ENCODE measurements around the gene PCSK1. TPM values are rescaled to one million over a fixed set of nuclear protein-coding genes. Genes with fewer than 3 reads are reported as not detected.

The PCSK1 gene
- total RNA-seq, 1 donor from 2014 or later, result 13.6 TPM

DNA sequence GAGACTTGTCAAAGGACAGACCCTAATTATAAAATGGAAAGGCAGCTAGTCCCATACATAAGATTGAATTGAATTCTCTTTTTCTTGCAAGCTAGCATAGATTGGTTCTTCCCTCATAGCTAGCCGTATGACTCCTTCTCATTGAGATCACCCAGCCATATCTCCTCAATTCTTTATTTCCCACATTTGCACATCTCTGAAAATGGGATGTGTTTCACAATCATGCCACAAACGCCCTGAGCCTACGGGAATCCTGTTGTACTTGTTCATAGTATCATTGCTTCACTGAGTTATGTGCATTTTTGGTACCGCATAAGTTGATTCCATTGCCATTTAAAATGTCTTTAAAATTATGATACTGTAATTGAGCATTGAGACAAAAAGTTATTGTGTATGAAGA is 90.5 kb downstream of the PCSK1 start:
- Mint-ChIP-seq H3K36me3 (no peaks in the 10 kb centered on the region), H3K27me3 (peaks cover 23% of the 10 kb centered on the region), H3K4me3 (no peak overlapping the region), H3K4me1 (ENCODE audit: unreplicated experiment) (no peaks in the 10 kb centered on the region), H3K27ac (no peak overlapping the region), H3K9me3 (no peaks in the 10 kb centered on the region)
- no peak for DNase-seq (ENCODE audit: extremely low spot score, unreplicated experiment)
- TF ChIP-seq, protein P1, sequence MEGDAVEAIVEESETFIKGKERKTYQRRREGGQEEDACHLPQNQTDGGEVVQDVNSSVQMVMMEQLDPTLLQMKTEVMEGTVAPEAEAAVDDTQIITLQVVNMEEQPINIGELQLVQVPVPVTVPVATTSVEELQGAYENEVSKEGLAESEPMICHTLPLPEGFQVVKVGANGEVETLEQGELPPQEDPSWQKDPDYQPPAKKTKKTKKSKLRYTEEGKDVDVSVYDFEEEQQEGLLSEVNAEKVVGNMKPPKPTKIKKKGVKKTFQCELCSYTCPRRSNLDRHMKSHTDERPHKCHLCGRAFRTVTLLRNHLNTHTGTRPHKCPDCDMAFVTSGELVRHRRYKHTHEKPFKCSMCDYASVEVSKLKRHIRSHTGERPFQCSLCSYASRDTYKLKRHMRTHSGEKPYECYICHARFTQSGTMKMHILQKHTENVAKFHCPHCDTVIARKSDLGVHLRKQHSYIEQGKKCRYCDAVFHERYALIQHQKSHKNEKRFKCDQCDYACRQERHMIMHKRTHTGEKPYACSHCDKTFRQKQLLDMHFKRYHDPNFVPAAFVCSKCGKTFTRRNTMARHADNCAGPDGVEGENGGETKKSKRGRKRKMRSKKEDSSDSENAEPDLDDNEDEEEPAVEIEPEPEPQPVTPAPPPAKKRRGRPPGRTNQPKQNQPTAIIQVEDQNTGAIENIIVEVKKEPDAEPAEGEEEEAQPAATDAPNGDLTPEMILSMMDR (conservative IDR thresholded peaks at IDR 0.05), result no peak

Other genes starting within 250 kb of the PCSK1 start
- gene CAST, start 229.1 kb upstream of the PCSK1 start, total RNA-seq (ENCODE audit: low replicate concordance), result 239 and 388 TPM in 2 replicates

Measured in type B pancreatic cell (in vitro differentiated cells).